Lower lobe of right lung (tissue), 2 donors: Measurements from ENCODE around the gene TELO2. TPM values are rescaled to one million over a fixed set of nuclear protein-coding genes. Genes with fewer than 3 reads are reported as not detected.

ENCODE experiments used
- ATAC-seq, 2 donors: fragments of 200-7000 bp; cut with Tn5 transposase; one replicate each; pipeline ENCODE4 v1.9.1; 2020 to 2022; ENCODE audit warnings: mild to moderate bottlenecking in 2 of 2, moderate library complexity in 2 of 2
- DNase-seq: peaks from one replicate; pipeline ENCODE4 v3.0.0-alpha.2; 2020
- H3K27ac ChIP-seq: fragments of 200-600 bp; one replicate; pipeline ENCODE4 v1.8.0; 2022
- H3K27me3 ChIP-seq: fragments of 200-600 bp; one replicate; pipeline ENCODE4 v1.8.0; 2022; ENCODE audit warnings: low read depth
- H3K36me3 ChIP-seq: fragments of 200-600 bp; one replicate; pipeline ENCODE4 v1.8.0; 2022; ENCODE audit warnings: mild to moderate bottlenecking
- H3K4me1 ChIP-seq: fragments of 200-600 bp; one replicate; pipeline ENCODE4 v1.8.0; 2022
- H3K4me3 ChIP-seq: fragments of 200-600 bp; one replicate; pipeline ENCODE4 v1.8.0; 2022; ENCODE audit warnings: mild to moderate bottlenecking
- H3K9me3 ChIP-seq: fragments of 200-600 bp; one replicate; pipeline ENCODE4 v1.8.0; 2022
- intact Hi-C: fragments of 100-400 bp; cut with DNase I; formaldehyde crosslinking; loops from one replicate; pipeline ENCODE4 v1.11.0; 2022
- long read RNA-seq: library from polyadenylated mRNA; unstranded; transcript quantifications from one replicate; pipeline ENCODE4 v2.0.0, GENCODE V29; 2021
- total RNA-seq: library from RNA; stranded (reverse); fragmentation: NEBNext Ultra II Directional; extraction: Animal tissue kit (Norgen Biotek cat#: 25700); gene quantifications from one replicate; pipeline ENCODE4 v1.2.1, GENCODE V29; 2021
- TF ChIP-seq, protein P1 (sequence below): fragments of 200-600 bp; IDR thresholded peaks from one replicate; pipeline ENCODE4 v1.8.0; 2022; ENCODE audit warnings: antibody characterized with exemption, mild to moderate bottlenecking
- donor health status: DM: no; HTN: yes; CAD: no; lungs with severe emphysema.

TELO2 gene
- 27.5 TPM for total RNA-seq
- long read RNA-seq, transcript TELO2-201 (21 exons, 3,314 nt) = major isoform, 29 of 74 reads
- long read RNA-seq, partial matches to known transcripts = 18 of 74 reads
- long read RNA-seq, other reads (novel, unspliced or antisense) = 24 of 74 reads

- DNase-seq = peak; percentile 85
- Histone ChIP-seq H3K27ac (peak within 1 kb of the TSS; percentile 84), H3K27me3 (no peaks in the 10 kb centered on the region), H3K4me1 (peaks cover 21% of the 10 kb centered on the region), H3K9me3 (no peaks in the 10 kb centered on the region), H3K36me3 (peaks cover 31% of the 10 kb centered on the region), H3K4me3 (peak within 1 kb of the TSS; percentile 86)
- TF ChIP-seq, protein P1, sequence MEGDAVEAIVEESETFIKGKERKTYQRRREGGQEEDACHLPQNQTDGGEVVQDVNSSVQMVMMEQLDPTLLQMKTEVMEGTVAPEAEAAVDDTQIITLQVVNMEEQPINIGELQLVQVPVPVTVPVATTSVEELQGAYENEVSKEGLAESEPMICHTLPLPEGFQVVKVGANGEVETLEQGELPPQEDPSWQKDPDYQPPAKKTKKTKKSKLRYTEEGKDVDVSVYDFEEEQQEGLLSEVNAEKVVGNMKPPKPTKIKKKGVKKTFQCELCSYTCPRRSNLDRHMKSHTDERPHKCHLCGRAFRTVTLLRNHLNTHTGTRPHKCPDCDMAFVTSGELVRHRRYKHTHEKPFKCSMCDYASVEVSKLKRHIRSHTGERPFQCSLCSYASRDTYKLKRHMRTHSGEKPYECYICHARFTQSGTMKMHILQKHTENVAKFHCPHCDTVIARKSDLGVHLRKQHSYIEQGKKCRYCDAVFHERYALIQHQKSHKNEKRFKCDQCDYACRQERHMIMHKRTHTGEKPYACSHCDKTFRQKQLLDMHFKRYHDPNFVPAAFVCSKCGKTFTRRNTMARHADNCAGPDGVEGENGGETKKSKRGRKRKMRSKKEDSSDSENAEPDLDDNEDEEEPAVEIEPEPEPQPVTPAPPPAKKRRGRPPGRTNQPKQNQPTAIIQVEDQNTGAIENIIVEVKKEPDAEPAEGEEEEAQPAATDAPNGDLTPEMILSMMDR = no peak
- peak; percentile 96 to 98 for ATAC-seq
- intact Hi-C loops = no loop called here
Measured at GRCh38 chr16:1492923-1493745, at the start of gene TELO2. Gene TELO2 (plus strand): TSS chr16:1493360. CDS start chr16:1494282, 922 bp downstream.

DNA sequence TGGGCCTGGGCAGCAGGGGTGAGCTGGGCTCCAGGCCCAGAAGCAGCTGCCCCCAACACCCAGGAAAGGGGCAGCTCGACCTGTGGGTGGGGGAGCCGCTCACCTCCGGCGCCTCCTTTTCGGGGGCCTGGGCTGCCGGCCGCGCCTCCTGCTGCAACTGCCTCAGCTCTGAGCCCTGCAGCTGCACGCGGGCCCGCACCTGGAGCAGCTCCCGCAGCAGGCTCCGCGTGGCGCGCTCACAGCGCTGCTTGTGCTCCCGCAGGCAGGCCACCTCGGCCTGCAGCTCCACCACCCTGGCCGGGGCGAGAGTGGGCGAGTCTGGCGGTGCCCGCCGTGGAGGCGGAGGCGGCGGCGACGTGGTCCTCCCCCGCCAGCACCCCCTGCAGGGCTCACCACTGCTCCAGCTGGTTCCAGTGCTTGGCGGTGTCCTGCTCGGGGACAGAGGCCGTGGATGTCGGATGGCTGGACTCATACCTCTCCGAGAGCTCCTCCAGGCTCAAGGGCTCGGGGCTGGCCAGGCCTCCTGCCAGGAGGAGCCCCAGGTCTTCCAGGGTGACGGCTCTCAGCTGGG is 49.7 kb upstream of the TELO2 start:
- TF ChIP-seq, protein P1 = no peak
- Histone ChIP-seq H3K36me3 (peaks cover 32% of the 10 kb centered on the region), H3K27me3 (no peaks in the 10 kb centered on the region), H3K4me3 (no peak overlapping the region), H3K4me1 (no peaks in the 10 kb centered on the region), H3K9me3 (no peaks in the 10 kb centered on the region), H3K27ac (no peak overlapping the region)
- DNase-seq (no peak), ATAC-seq (no peak)
- intact Hi-C loops = no loop called here

GRCh38 chr16:1443980-1444729 is 49.0 kb upstream of the TELO2 start, which contains the start of gene CCDC154:
Gene CCDC154 (minus strand): TSS chr16:1444556. CDS start chr16:1444322, 234 bp downstream.
- peak in 1 of 2 donors; percentile 2 for ATAC-seq
- Histone ChIP-seq H3K27ac (no peak within 1 kb of the TSS), H3K36me3 (peaks cover 39% of the 10 kb centered on the region), H3K4me1 (no peaks in the 10 kb centered on the region), H3K27me3 (no peaks in the 10 kb centered on the region), H3K4me3 (no peak within 1 kb of the TSS), H3K9me3 (no peaks in the 10 kb centered on the region)
- no peak for DNase-seq
- intact Hi-C loops = no loop called here
- TF ChIP-seq, protein P1 = no peak

- Histone ChIP-seq H3K27me3 (no peaks in the 10 kb centered on the region), H3K27ac (no peak overlapping the region), H3K36me3 (peaks cover 46% of the 10 kb centered on the region), H3K9me3 (no peaks in the 10 kb centered on the region), H3K4me3 (no peak overlapping the region), H3K4me1 (no peaks in the 10 kb centered on the region)
- TF ChIP-seq, protein P1 = no peak
- no peak for ATAC-seq
- DNase-seq = no peak
- intact Hi-C loops = no loop called here
Measured at GRCh38 chr16:1444730-1445517, 48.2 kb upstream of the TELO2 start.
